HEK293T (cell line): ENCODE measurements around the gene SLC37A1.

Source experiments
- BHLHE40 ChIP-seq: fragments of 450-650 bp; IDR thresholded peaks from 2 replicates; pipeline ENCODE4 v1.6.1; 2016; ENCODE audit warnings: mild to moderate bottlenecking, moderate library complexity, borderline replicate concordance
- ELF4 ChIP-seq: fragments of 450-650 bp; IDR thresholded peaks from 2 replicates; pipeline ENCODE4 v1.6.1; 2017; ENCODE audit warnings: antibody characterized with exemption
- FOXA1 ChIP-seq: fragments of 450-650 bp; IDR thresholded peaks from 2 replicates; pipeline ENCODE4 v1.6.1; 2016; ENCODE audit warnings: mild to moderate bottlenecking
- FOXK2 ChIP-seq: fragments of 450-650 bp; IDR thresholded peaks from 2 replicates; pipeline ENCODE4 v1.6.1; 2016; ENCODE audit warnings: mild to moderate bottlenecking
- HDGF ChIP-seq: fragments of 450-650 bp; IDR thresholded peaks from 2 replicates; pipeline ENCODE4 v1.6.1; 2017; ENCODE audit warnings: antibody characterized with exemption, borderline replicate concordance
- LEF1 ChIP-seq: fragments of 450-650 bp; IDR thresholded peaks from 2 replicates; pipeline ENCODE4 v1.6.1; 2017; ENCODE audit warnings: mild to moderate bottlenecking, borderline replicate concordance
- NFRKB ChIP-seq: fragments of 450-650 bp; IDR thresholded peaks from 2 replicates; pipeline ENCODE4 v1.6.1; 2016; ENCODE audit warnings: mild to moderate bottlenecking, moderate library complexity
- SP1 ChIP-seq: fragments of 450-650 bp; IDR thresholded peaks from 2 replicates; pipeline ENCODE4 v1.6.1; 2017
- ZNF384 ChIP-seq: fragments of 450-650 bp; IDR thresholded peaks from 2 replicates; pipeline ENCODE4 v1.6.1; 2016

GRCh38 chr21:42544544-42544943, 30.9 kb downstream of the SLC37A1 start:
- TF ChIP-seq SP1 (no peak), LEF1 (no peak), NFRKB (no peak), ELF4 (no peak), HDGF (no peak), BHLHE40 (no peak), FOXA1 (no peak), ZNF384 (no peak), FOXK2 (no peak)
